ENCODE measurements around the gene SLC1A1. TPM values are rescaled to one million over a fixed set of nuclear protein-coding genes. Genes with fewer than 3 reads are reported as not detected.

The SLC1A1 gene
- total RNA-seq, 1 experiment from 2014 or later = 8.5 TPM

GRCh38 chr9:4502444-4502843 lies 12.2 kb downstream of the SLC1A1 start:
- no peaks in the 10 kb centered on the region; the same call in 1 of the 2 replicates for H3K36me3 Mint-ChIP-seq

More at GRCh38 chr9:4502444-4502843, 12.2 kb downstream of the SLC1A1 start:
- Mint-ChIP-seq H3K27me3 (ENCODE audit: low read depth) (no peaks in the 10 kb centered on the region), H3K9me3 (no peaks in the 10 kb centered on the region), H3K4me1 (peaks cover under 1% of the 10 kb centered on the region; the same call in 1 of the 2 replicates), H3K27ac (no peak overlapping the region), H3K4me3 (no peak overlapping the region)
- TF ChIP-seq ATF2 (CRISPR knock-in tag; IDR thresholded peaks at IDR 0.05; ENCODE audit: borderline replicate concordance, low read depth) = no peak
- TF ChIP-seq ZNF138 (CRISPR knock-in tag; conservative IDR thresholded peaks at IDR 0.05) = no peak
- no peak for TF ChIP-seq TEAD1 (CRISPR knock-in tag; IDR thresholded peaks at IDR 0.05)
- TF ChIP-seq CTCF (IDR thresholded peaks at IDR 0.05) = no peak
- TF ChIP-seq TEAD4 (CRISPR knock-in tag; IDR thresholded peaks at IDR 0.05) = no peak
- no peak for TF ChIP-seq OVOL2 (CRISPR knock-in tag; IDR thresholded peaks at IDR 0.05; ENCODE audit: borderline replicate concordance)
- TF ChIP-seq ZBTB21 (CRISPR knock-in tag; IDR thresholded peaks at IDR 0.05; ENCODE audit: borderline replicate concordance) = no peak
- no peak for TF ChIP-seq MAX (CRISPR knock-in tag; IDR thresholded peaks at IDR 0.05)
- TF ChIP-seq ETV6 (CRISPR knock-in tag; IDR thresholded peaks at IDR 0.05) = no peak
- TF ChIP-seq RORB (CRISPR knock-in tag; IDR thresholded peaks at IDR 0.05) = no peak
- no peak for TF ChIP-seq AFF4 (CRISPR knock-in tag; IDR thresholded peaks at IDR 0.05; ENCODE audit: borderline replicate concordance)
- TF ChIP-seq CREB1 (CRISPR knock-in tag; IDR thresholded peaks at IDR 0.05) = no peak
- TF ChIP-seq SP1 (CRISPR knock-in tag; conservative IDR thresholded peaks at IDR 0.05) = no peak
- TF ChIP-seq HMGXB4 (CRISPR knock-in tag; IDR thresholded peaks at IDR 0.05) = no peak
- TF ChIP-seq ZNF121 (CRISPR knock-in tag; IDR thresholded peaks at IDR 0.05) = no peak
- no peak for TF ChIP-seq ZNF423 (CRISPR knock-in tag; IDR thresholded peaks at IDR 0.05)
- TF ChIP-seq JAZF1 (CRISPR knock-in tag; IDR thresholded peaks at IDR 0.05) = no peak
- CTCF ChIA-PET = no interaction called here
- DNase-seq (ENCODE audit: low spot score) (no peak), ATAC-seq (no peak)
- POLR2A ChIA-PET = no interaction called here
